GM12878 (cell line): ENCODE measurements around the gene NPHS1. TPM values are rescaled to one million over a fixed set of nuclear protein-coding genes. Genes with fewer than 3 reads are reported as not detected.

Experiments
- ATAC-seq: fragments of 200-7000 bp; cut with Tn5 transposase; 3 replicates; pipeline ENCODE4 v1.9.1; 2020; ENCODE audit warnings: mild to moderate bottlenecking, moderate library complexity
- BruUV-seq: library from RNA; stranded (reverse); fragments of 400-500 nt; replicated peaks from 2 replicates; lab custom pipeline; 2021; lab: Mats Ljungman, UMichigan
- CTCF ChIA-PET: fragments of 300-600 bp; sonication (Branson Sonifier 250); formaldehyde crosslinking; extraction: SDS; loops from one replicate; lab custom pipeline; 2021; ENCODE audit warnings: inconsistent platforms; lab: Yijun Ruan, JAX
- POLR2A ChIA-PET: fragments of 350-600 bp; formaldehyde crosslinking; extraction: SDS; loops from one replicate; lab custom pipeline; 2021; ENCODE audit warnings: inconsistent platforms; lab: Charles Lee
- RAD21 ChIA-PET: fragments of 300-600 bp; sonication (Branson Sonifier 250); formaldehyde crosslinking; loops from one replicate; lab custom pipeline; 2023; ENCODE audit warnings: antibody characterized with exemption; ENCODE audit not compliant: unreplicated experiment; lab: Charles Lee
- SMC1A ChIA-PET: fragments of 300-600 bp; sonication (Branson Sonifier 250); formaldehyde crosslinking; loops from one replicate; lab custom pipeline; 2023; ENCODE audit not compliant: unreplicated experiment, uncharacterized antibody; lab: Charles Lee
- DNase-seq: peaks from one replicate; pipeline ENCODE4 v3.0.0-alpha.2; 2011; ENCODE audit warnings: low read depth, low spot score
- FAIRE-seq: peaks from 3 replicates; lab custom pipeline; 2011; peaks lifted over from hg19 to GRCh38; lab: Jason Lieb, UNC
- H2AFZ ChIP-seq: 2 replicates; pipeline ENCODE4 v1.6.0; 2011; ENCODE audit warnings: low read depth, low read length, control low read depth; ENCODE audit not compliant: control insufficient read depth
- H3K27ac ChIP-seq: 2 replicates; pipeline ENCODE4 v1.5.1; 2011; ENCODE audit warnings: control low read depth; ENCODE audit not compliant: control insufficient read depth, insufficient read depth
- H3K27me3 ChIP-seq, 2 experiments: replicated peaks in 1 of 2; 2 replicates each; pipeline versions ENCODE4 v1.6.0 to v1.6.1; 2011; ENCODE audit warnings: low read length in 1 of 2; ENCODE audit not compliant: control insufficient read depth in 2 of 2, insufficient read depth in 2 of 2
- H3K36me3 ChIP-seq, 2 experiments: 2 replicates each; pipeline ENCODE4 v1.5.1; 2011; ENCODE audit warnings: low read length in 1 of 2; ENCODE audit not compliant: control insufficient read depth in 2 of 2, insufficient read depth in 2 of 2
- H3K4me1 ChIP-seq: 2 replicates; pipeline ENCODE4 v1.6.1; 2011; ENCODE audit warnings: mild to moderate bottlenecking, low read length, moderate library complexity, mixed read lengths; ENCODE audit not compliant: control insufficient read depth, insufficient read depth
- H3K4me2 ChIP-seq: 2 replicates; pipeline ENCODE4 v1.6.0; 2011; ENCODE audit warnings: control low read depth; ENCODE audit not compliant: control insufficient read depth, insufficient read depth
- H3K4me3 ChIP-seq: fragments of 200-600 bp; sonication (generic); 2 replicates; pipeline ENCODE4 v1.5.1; 2016
- H3K79me2 ChIP-seq: 2 replicates; pipeline ENCODE4 v1.6.0; 2011; ENCODE audit warnings: low read length; ENCODE audit not compliant: control insufficient read depth, insufficient read depth
- H3K9ac ChIP-seq: 2 replicates; pipeline ENCODE4 v1.8.0; 2011; ENCODE audit warnings: low read length, control low read depth, mixed read lengths; ENCODE audit not compliant: control insufficient read depth, insufficient read depth
- H3K9me3 ChIP-seq: replicated peaks from 3 replicates; pipeline ENCODE4 v1.5.1; 2011; ENCODE audit warnings: mild to moderate bottlenecking, low read length; ENCODE audit not compliant: control insufficient read depth, insufficient read depth
- H4K20me1 ChIP-seq: 2 replicates; pipeline ENCODE4 v1.6.0; 2011; ENCODE audit not compliant: control insufficient read depth, insufficient read depth
- ASH2L ChIP-seq: fragments of 300-600, 200-600 bp; sonication (generic); IDR thresholded peaks from 2 replicates; pipeline ENCODE4 v1.6.1; 2017; ENCODE audit warnings: low read depth, mild to moderate bottlenecking, borderline replicate concordance
- HDAC6 ChIP-seq: fragments of 200-600 bp; sonication (generic); IDR thresholded peaks from one replicate; pipeline ENCODE4 v1.8.0; 2017; ENCODE audit warnings: antibody characterized with exemption; ENCODE audit not compliant: unreplicated experiment
- KAT2A ChIP-seq: conservative IDR thresholded peaks from 2 replicates; pipeline ENCODE4 v1.6.1; 2011; ENCODE audit warnings: low read depth, low read length; ENCODE audit not compliant: control insufficient read depth
- MTA2 ChIP-seq: fragments of 450-650 bp; IDR thresholded peaks from 2 replicates; pipeline ENCODE4 v1.6.1; 2016; ENCODE audit warnings: low read depth, mild to moderate bottlenecking, moderate library complexity
- MXI1 ChIP-seq: fragments of 150-350 bp; IDR thresholded peaks from 2 replicates; pipeline ENCODE4 v1.6.1; 2011; ENCODE audit warnings: low read depth, mild to moderate bottlenecking, inconsistent platforms, low read length, improper control_type of control experiment
- NBN ChIP-seq: fragments of 450-650 bp; IDR thresholded peaks from 2 replicates; pipeline ENCODE4 v1.6.1; 2016
- NR2C2 ChIP-seq: IDR thresholded peaks from 2 replicates; pipeline ENCODE4 v1.6.1; 2011; ENCODE audit warnings: borderline replicate concordance, low read depth; ENCODE audit not compliant: control insufficient read depth, insufficient read length
- NRF1 ChIP-seq: conservative IDR thresholded peaks from 2 replicates; pipeline ENCODE4 v1.6.1; 2011; ENCODE audit warnings: mild to moderate bottlenecking, low read depth, low read length, improper control_type of control experiment
- POLR2A ChIP-seq: IDR thresholded peaks from 2 replicates; pipeline ENCODE4 v1.6.1; 2011; ENCODE audit warnings: low read depth, mild to moderate bottlenecking, low read length
- RFX5 ChIP-seq: IDR thresholded peaks from 2 replicates; pipeline ENCODE4 v1.6.1; 2011; ENCODE audit warnings: low read depth, low read length, improper control_type of control experiment
- RUNX3 ChIP-seq: IDR thresholded peaks from 2 replicates; pipeline ENCODE4 v1.6.1; 2012; ENCODE audit warnings: low read length, inconsistent platforms
- STAT3 ChIP-seq: IDR thresholded peaks from 2 replicates; pipeline ENCODE4 v1.6.1; 2011; ENCODE audit warnings: low read depth, low read length, improper control_type of control experiment
- TCF7 ChIP-seq: IDR thresholded peaks from 2 replicates; pipeline ENCODE4 v1.6.1; 2014; ENCODE audit warnings: antibody characterized with exemption, borderline replicate concordance
- ZBTB40 ChIP-seq: fragments of 450-650 bp; IDR thresholded peaks from 2 replicates; pipeline ENCODE4 v1.6.1; 2016; ENCODE audit warnings: mild to moderate bottlenecking, moderate library complexity, borderline replicate concordance
- ZNF24 ChIP-seq: fragments of 450-650 bp; IDR thresholded peaks from 2 replicates; pipeline ENCODE4 v1.6.1; 2017; ENCODE audit warnings: antibody characterized with exemption, mild to moderate bottlenecking
- ZNF687 ChIP-seq: fragments of 450-650 bp; IDR thresholded peaks from 2 replicates; pipeline ENCODE4 v1.6.1; 2017; ENCODE audit warnings: mild to moderate bottlenecking, moderate library complexity
- WGBS: methylation state at CpG from one replicate; pipeline ENCODE4 v1.1.6; 2016; ENCODE audit warnings: low lambda C conversion rate; ENCODE audit not compliant: insufficient replicate concordance, insufficient coverage; ENCODE audit errors: missing lambda C conversion rate; 5-methylcytosine and 5-hydroxymethylcytosine counted together
- in situ Hi-C: fragments of 300-500 bp; cut with MboI; formaldehyde crosslinking; loops from 9 replicates; pipeline ENCODE4 v1.14.3; 2018; ENCODE audit warnings: mixed read lengths
- intact Hi-C: fragments of 100-400 bp; cut with micrococcal nuclease; formaldehyde crosslinking; loops from one replicate; pipeline ENCODE4 v1.14.2; 2022; ENCODE audit not compliant: unreplicated experiment
- polyA plus RNA-seq, 11 experiments: library from polyadenylated mRNA; depleted of rRNA in 4 of 11; unstranded in 6 of 11; stranded (reverse) in 5 of 11; fragments of >200 nt; fragmentation: Nextera tagmentation in 4 of 11; fragmentation: Illumina TruSeq in 1 of 11; extraction: Ambion mirVana in 4 of 11; extraction: Trizol in 1 of 11; gene quantifications; 1 replicate in 1 of 11; 2 replicates in 10 of 11; pipeline versions ENCODE4 v1.2.1 to v1.2.3, GENCODE V29; 2011 to 2016; ENCODE audit warnings: inconsistent platforms in 2 of 11, missing spikeins in 2 of 11, low read depth in 1 of 11
- total RNA-seq, 4 experiments: library from RNA; depleted of rRNA in 3 of 4; stranded (reverse); fragments of >200 nt in 3 of 4; fragmentation: Illumina TruSeq in 1 of 4; extraction: Trizol in 1 of 4; gene quantifications; 2 replicates each; pipeline versions ENCODE4 v1.2.1 to v1.2.3, GENCODE V29; 2013 to 2021
- TF ChIP-seq, protein P1 (sequence below): fragments of 450-650 bp; IDR thresholded peaks from 2 replicates; pipeline ENCODE4 v1.6.1; 2017; ENCODE audit warnings: mild to moderate bottlenecking, low read depth, inconsistent platforms; ENCODE audit not compliant: poor library complexity, severe bottlenecking

NPHS1 gene
- total and polyA plus RNA-seq, 10 of the 15 experiments (the other 5 are each of a cell fraction or from before 2014, with no cell fraction given) = not detected

- DNase-seq = no peak
- ATAC-seq = no peak
- Histone ChIP-seq H3K4me3 (no peak overlapping the region), H3K9me3 (no peaks in the 10 kb centered on the region), H3K27ac (no peak overlapping the region), H3K4me1 (no peaks in the 10 kb centered on the region), H3K79me2 (no peaks in the 10 kb centered on the region), H3K9ac (no peak overlapping the region), H3K4me2 (no peak overlapping the region), H3K36me3 (no peaks in the 10 kb centered on the region), H3K27me3 (peaks cover 0 to 2% of the 10 kb centered on the region in 2 experiments; a peak in 1 of 4 replicates), H2AFZ (no peak overlapping the region), H4K20me1 (no peaks in the 10 kb centered on the region)
- in situ Hi-C loops = no loop called here
- intact Hi-C loops = no loop called here
- ChIA-PET SMC1A (no interaction called here), RAD21 (no interaction called here), POLR2A (no interaction called here), CTCF (interaction anchor here (0.6 kb wide), 2 partner anchors 51 to 355 kb away, joined by 3 read pairs; no protein-coding TSS in a partner anchor)
- 4% methylated on average over 13 of the region's 15 CpGs for WGBS
- BruUV-seq = no TSS peak
- no peak for FAIRE-seq
- TF ChIP-seq STAT3 (no peak), KAT2A (no peak), NBN (no peak), ASH2L (no peak), ZNF24 (no peak), MTA2 (no peak), MXI1 (no peak), HDAC6 (no peak), ZNF687 (no peak), NR2C2 (no peak), POLR2A (no peak), NRF1 (no peak), TCF7 (no peak), RFX5 (no peak), RUNX3 (no peak), ZBTB40 (no peak)
- TF ChIP-seq, protein P1, sequence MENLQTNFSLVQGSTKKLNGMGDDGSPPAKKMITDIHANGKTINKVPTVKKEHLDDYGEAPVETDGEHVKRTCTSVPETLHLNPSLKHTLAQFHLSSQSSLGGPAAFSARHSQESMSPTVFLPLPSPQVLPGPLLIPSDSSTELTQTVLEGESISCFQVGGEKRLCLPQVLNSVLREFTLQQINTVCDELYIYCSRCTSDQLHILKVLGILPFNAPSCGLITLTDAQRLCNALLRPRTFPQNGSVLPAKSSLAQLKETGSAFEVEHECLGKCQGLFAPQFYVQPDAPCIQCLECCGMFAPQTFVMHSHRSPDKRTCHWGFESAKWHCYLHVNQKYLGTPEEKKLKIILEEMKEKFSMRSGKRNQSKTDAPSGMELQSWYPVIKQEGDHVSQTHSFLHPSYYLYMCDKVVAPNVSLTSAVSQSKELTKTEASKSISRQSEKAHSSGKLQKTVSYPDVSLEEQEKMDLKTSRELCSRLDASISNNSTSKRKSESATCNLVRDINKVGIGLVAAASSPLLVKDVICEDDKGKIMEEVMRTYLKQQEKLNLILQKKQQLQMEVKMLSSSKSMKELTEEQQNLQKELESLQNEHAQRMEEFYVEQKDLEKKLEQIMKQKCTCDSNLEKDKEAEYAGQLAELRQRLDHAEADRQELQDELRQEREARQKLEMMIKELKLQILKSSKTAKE = no peak
These were observed 54.6 kb downstream of the NPHS1 start for GRCh38 chr19:35797663-35798062.
